Caco-2 (cell line): ENCODE data around the gene TPM4. TPM values are rescaled to one million over a fixed set of nuclear protein-coding genes. Genes with fewer than 3 reads are reported as not detected.
A peak's percentile ranks its signal among the peaks of the same experiment; 100 is the strongest.

Experiments
- BruUV-seq: library from RNA; stranded (reverse); fragments of 400-500 nt; replicated peaks from 2 replicates; lab custom pipeline; 2021; lab: Mats Ljungman, UMichigan
- CTCF ChIA-PET: fragments of 300-600 bp; sonication (Branson Sonifier 250); formaldehyde crosslinking; loops from one replicate; lab custom pipeline; 2022; ENCODE audit warnings: antibody characterized with exemption; lab: Charles Lee
- POLR2A ChIA-PET: fragments of 300-600 bp; sonication (Branson Sonifier 250); formaldehyde crosslinking; loops from one replicate; lab custom pipeline; 2022; ENCODE audit warnings: antibody characterized with exemption; lab: Charles Lee
- DNase-seq, 2 experiments: peaks; one replicate each; pipeline versions ENCODE4 v3.0.0 to v3.0.0-alpha.2; 2020 to 2022
- H3K27me3 ChIP-seq: replicated peaks from 2 replicates; pipeline ENCODE4 v1.6.0; 2011; ENCODE audit warnings: low read length; ENCODE audit not compliant: control insufficient read depth, insufficient read depth
- H3K36me3 ChIP-seq: 2 replicates; pipeline ENCODE4 v1.5.1; 2011; ENCODE audit warnings: low read length; ENCODE audit not compliant: control insufficient read depth, insufficient read depth
- H3K4me1 ChIP-seq: fragments of 250-450 bp; sonication (Bioruptor Pico); 2 replicates; pipeline ENCODE4 v1.5.1; 2020; ENCODE audit warnings: mild to moderate bottlenecking
- H3K4me3 ChIP-seq: 2 replicates; pipeline ENCODE4 v1.5.1; 2011; ENCODE audit warnings: low read depth, mild to moderate bottlenecking, control low read depth, low read length
- H3K9me3 ChIP-seq: fragments of 250-450 bp; sonication (Bioruptor Pico); 2 replicates; pipeline ENCODE4 v1.5.1; 2020; ENCODE audit warnings: mild to moderate bottlenecking, moderate library complexity
- H3K27ac Mint-ChIP-seq: one replicate; pipeline ENCODE4 v1.8.0; 2022; ENCODE audit warnings: mixed read lengths; ENCODE audit not compliant: unreplicated experiment
- H3K27me3 Mint-ChIP-seq: one replicate; pipeline ENCODE4 v1.8.0; 2022; ENCODE audit warnings: mixed read lengths; ENCODE audit not compliant: insufficient read depth, unreplicated experiment
- H3K36me3 Mint-ChIP-seq: one replicate; pipeline ENCODE4 v1.8.0; 2022; ENCODE audit warnings: mild to moderate bottlenecking, mixed read lengths; ENCODE audit not compliant: insufficient read depth, unreplicated experiment
- H3K4me1 Mint-ChIP-seq: one replicate; pipeline ENCODE4 v1.8.0; 2022; ENCODE audit warnings: low read depth, mixed read lengths; ENCODE audit not compliant: unreplicated experiment
- H3K4me3 Mint-ChIP-seq: one replicate; pipeline ENCODE4 v1.8.0; 2022; ENCODE audit warnings: mild to moderate bottlenecking, moderate library complexity, mixed read lengths; ENCODE audit not compliant: unreplicated experiment
- H3K9me3 Mint-ChIP-seq: one replicate; pipeline ENCODE4 v1.8.0; 2022; ENCODE audit warnings: mixed read lengths; ENCODE audit not compliant: unreplicated experiment
- intact Hi-C: fragments of 100-400 bp; cut with micrococcal nuclease; formaldehyde crosslinking; loops from one replicate; pipeline ENCODE4 v1.10.0; 2022; ENCODE audit not compliant: unreplicated experiment
- total RNA-seq: library from RNA; stranded (reverse); gene quantifications from 2 replicates; pipeline ENCODE4 v1.2.3, GENCODE V29; 2022
- TF ChIP-seq, protein P1 (sequence below), 2 experiments: fragments of 200-600 bp in 1 of 2; IDR thresholded peaks; 1 replicate in 1 of 2; 2 replicates in 1 of 2; pipeline versions ENCODE4 v1.5.1 to v1.8.0; 2011 to 2022; ENCODE audit warnings: antibody characterized with exemption in 1 of 2, control low read depth in 1 of 2, inconsistent platforms in 1 of 2, low read depth in 1 of 2, low read length in 1 of 2, mild to moderate bottlenecking in 1 of 2, moderate library complexity in 1 of 2; ENCODE audit not compliant: insufficient read depth in 1 of 2, severe bottlenecking in 1 of 2, unreplicated experiment in 1 of 2

Gene TPM4
- total RNA-seq, 1 experiment from 2014 or later, result 368 TPM

DNA sequence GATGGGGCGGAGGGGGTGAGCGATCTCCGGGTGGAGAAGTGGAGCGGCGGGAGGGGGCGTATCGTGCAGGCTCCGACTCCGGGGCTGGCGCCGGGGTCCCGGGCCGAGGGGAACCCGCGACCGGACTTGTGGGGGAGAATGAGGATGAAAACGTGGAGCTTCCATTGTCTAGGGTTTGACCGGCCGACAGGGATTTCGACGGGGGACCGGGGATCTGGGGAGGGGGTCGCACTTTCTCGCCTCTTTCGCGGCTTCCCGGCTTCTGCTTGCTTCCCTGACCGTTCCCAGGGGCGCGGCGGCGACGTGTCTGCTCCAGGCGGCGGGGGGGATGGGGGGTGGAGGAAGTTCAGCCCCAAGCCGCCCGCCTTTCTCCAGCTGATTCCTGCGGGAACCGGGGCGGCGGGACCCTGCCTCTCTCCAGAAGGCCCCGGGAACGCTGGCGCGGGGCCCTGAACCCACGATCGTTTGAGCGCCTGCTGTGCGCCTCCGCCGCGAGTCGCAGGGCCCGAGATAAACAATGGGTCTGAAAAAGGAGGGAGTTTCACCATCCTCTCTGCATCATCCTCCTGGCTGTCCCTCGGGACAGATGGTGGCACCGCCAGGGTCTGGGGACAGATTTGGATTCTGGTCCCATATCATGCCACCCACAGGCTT is 790 bp downstream of the TPM4 start:
- Histone ChIP-seq H3K4me1 (peaks cover 21% of the 10 kb centered on the region), H3K4me3 (peak overlapping the region; percentile 86), H3K36me3 (no peaks in the 10 kb centered on the region; the same call in 1 of the 2 replicates), H3K27me3 (no peaks in the 10 kb centered on the region), H3K9me3 (no peaks in the 10 kb centered on the region)
- peaks cover 18% of the 10 kb centered on the region for H3K4me1 Mint-ChIP-seq
- intact Hi-C loops, result loop anchor here (2.0 kb wide), 1 partner anchor 34 kb away; the partner anchor contains the start of gene RAB8A
- BruUV-seq, result no TSS peak
- peaks cover 65% of the 10 kb centered on the region for H3K36me3 Mint-ChIP-seq
- H3K27me3 Mint-ChIP-seq, result no peaks in the 10 kb centered on the region
- H3K4me3 Mint-ChIP-seq, result peak overlapping the region; percentile 82
- TF ChIP-seq, protein P1, sequence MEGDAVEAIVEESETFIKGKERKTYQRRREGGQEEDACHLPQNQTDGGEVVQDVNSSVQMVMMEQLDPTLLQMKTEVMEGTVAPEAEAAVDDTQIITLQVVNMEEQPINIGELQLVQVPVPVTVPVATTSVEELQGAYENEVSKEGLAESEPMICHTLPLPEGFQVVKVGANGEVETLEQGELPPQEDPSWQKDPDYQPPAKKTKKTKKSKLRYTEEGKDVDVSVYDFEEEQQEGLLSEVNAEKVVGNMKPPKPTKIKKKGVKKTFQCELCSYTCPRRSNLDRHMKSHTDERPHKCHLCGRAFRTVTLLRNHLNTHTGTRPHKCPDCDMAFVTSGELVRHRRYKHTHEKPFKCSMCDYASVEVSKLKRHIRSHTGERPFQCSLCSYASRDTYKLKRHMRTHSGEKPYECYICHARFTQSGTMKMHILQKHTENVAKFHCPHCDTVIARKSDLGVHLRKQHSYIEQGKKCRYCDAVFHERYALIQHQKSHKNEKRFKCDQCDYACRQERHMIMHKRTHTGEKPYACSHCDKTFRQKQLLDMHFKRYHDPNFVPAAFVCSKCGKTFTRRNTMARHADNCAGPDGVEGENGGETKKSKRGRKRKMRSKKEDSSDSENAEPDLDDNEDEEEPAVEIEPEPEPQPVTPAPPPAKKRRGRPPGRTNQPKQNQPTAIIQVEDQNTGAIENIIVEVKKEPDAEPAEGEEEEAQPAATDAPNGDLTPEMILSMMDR (IDR thresholded peaks at IDR 0.05; ENCODE audit: insufficient read depth in 1 of 2, low read depth in 1 of 2, low read length in 1 of 2, severe bottlenecking in 1 of 2, unreplicated experiment in 1 of 2), result no peak
- no peaks in the 10 kb centered on the region for H3K9me3 Mint-ChIP-seq
- CTCF ChIA-PET, result interaction anchor here (0.7 to 2.6 kb wide), 6 partner anchors 12 to 109 kb away, joined by 3 to 14 read pairs (median 4); partner anchors contain the start of gene RAB8A
- H3K27ac Mint-ChIP-seq, result peak overlapping the region; percentile 90
- POLR2A ChIA-PET, result interaction anchor here (0.6 to 2.1 kb wide), 5 partner anchors 8 to 108 kb away, joined by 3 to 7 read pairs (median 5); partner anchors contain the start of gene FAM32A
- DNase-seq, result no peak

DNA sequence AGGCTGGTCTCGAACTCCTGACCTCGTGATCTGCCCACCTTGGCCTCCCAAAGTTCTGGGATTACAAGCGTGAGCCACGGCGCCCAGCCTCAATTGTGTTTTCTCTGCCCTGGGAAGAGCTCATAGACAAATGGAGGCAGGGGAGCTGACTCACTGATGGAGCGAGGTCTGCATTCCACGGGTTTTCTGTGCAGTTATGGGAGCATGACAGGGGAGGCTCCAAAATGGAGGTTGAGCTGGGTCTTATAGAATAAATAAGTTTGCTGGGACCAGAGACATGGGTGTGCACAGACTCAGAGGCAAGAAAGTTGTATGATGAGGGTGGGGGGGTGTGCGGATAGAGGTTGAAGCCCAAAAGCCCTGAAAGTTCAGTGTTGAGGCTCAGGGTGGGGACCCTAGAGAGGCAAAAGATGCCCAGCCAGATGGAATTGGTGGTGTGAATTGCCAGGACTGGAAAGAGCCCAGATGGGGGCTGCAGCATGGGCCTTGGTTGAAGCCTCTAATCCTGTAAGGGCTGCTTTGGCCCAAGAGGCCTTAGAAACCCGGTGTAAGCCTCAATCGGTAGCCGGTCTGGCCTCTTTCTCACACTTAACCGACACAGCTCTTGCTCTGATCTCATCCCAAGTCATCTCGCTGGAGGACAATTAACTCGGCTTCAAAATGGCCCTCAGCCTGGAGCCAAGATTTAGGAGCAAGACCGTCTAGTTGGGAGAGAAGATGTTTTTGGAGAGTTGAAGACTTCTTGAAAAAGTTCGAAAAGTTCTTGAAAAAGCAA is 1.9 kb downstream of the TPM4 start:
- H3K36me3 ChIP-seq, result peaks cover 1% of the 10 kb centered on the region; the same call in 1 of the 2 replicates
- BruUV-seq, result TSS peak; percentile 63
- no peaks in the 10 kb centered on the region for H3K9me3 Mint-ChIP-seq
- CTCF ChIA-PET, result interaction anchor here (0.6 to 2.6 kb wide), 7 partner anchors 11 to 308 kb away, joined by 3 to 14 read pairs (median 3); partner anchors contain the start of gene RAB8A
- H3K27me3 ChIP-seq, result no peaks in the 10 kb centered on the region
- peak overlapping the region; percentile 17 for H3K4me3 ChIP-seq
- H3K4me1 ChIP-seq, result peaks cover 21% of the 10 kb centered on the region
- no peaks in the 10 kb centered on the region for H3K9me3 ChIP-seq
- peaks cover 76% of the 10 kb centered on the region for H3K36me3 Mint-ChIP-seq
- peak overlapping the region; percentile 82 for H3K4me3 Mint-ChIP-seq
- peaks cover 18% of the 10 kb centered on the region for H3K4me1 Mint-ChIP-seq
- H3K27ac Mint-ChIP-seq, result peak overlapping the region; percentile 90
- POLR2A ChIA-PET, result interaction anchor here (0.6 to 2.1 kb wide), 6 partner anchors 10 to 241 kb away, joined by 3 to 5 read pairs (median 4); no protein-coding TSS in a partner anchor
- H3K27me3 Mint-ChIP-seq, result no peaks in the 10 kb centered on the region
- no peak for DNase-seq
- intact Hi-C loops, result loop anchor here (1.0 to 2.0 kb wide), 2 partner anchors 15 to 33 kb away; partner anchors contain the start of gene RAB8A
- TF ChIP-seq, protein P1 (IDR thresholded peaks at IDR 0.05; ENCODE audit: insufficient read depth in 1 of 2, low read depth in 1 of 2, low read length in 1 of 2, severe bottlenecking in 1 of 2, unreplicated experiment in 1 of 2), result no peak
